Kidney (tissue), 14 donors: Measurements from ENCODE around the gene TNNC1. TPM values are rescaled to one million over a fixed set of nuclear protein-coding genes. Genes with fewer than 3 reads are reported as not detected.
A peak's percentile ranks its signal among the peaks of the same experiment; 100 is the strongest.

Experiments
- DNase-seq, 5 donors: peaks; one replicate each; pipeline ENCODE4 v3.0.0-alpha.2; 2013 to 2020
- FAIRE-seq: peaks from 2 replicates; lab custom pipeline; 2012; peaks lifted over from hg19 to GRCh38; lab: Jason Lieb, UNC
- H3K27ac ChIP-seq, 2 donors: one replicate each; pipeline ENCODE4 v1.7.0; 2013; ENCODE audit warnings: low read depth in 2 of 2, low read length in 2 of 2, inconsistent platforms in 1 of 2
- H3K27me3 ChIP-seq: one replicate; pipeline ENCODE4 v1.7.1; 2013; ENCODE audit warnings: low read length, inconsistent platforms; ENCODE audit not compliant: control insufficient read depth, insufficient read depth
- H3K36me3 ChIP-seq, 3 donors: one replicate each; pipeline versions ENCODE4 v1.7.0 to v1.7.1; 2013; ENCODE audit warnings: low read length in 3 of 3, control low read depth in 1 of 3, inconsistent platforms in 1 of 3; ENCODE audit not compliant: insufficient read depth in 3 of 3, control insufficient read depth in 2 of 3
- H3K4me1 ChIP-seq, 3 donors: one replicate each; pipeline versions ENCODE4 v1.7.0 to v1.7.1; 2013; ENCODE audit warnings: low read length in 3 of 3, inconsistent platforms in 1 of 3, low read depth in 1 of 3; ENCODE audit not compliant: control insufficient read depth in 2 of 3, insufficient read depth in 2 of 3
- H3K4me3 ChIP-seq, 3 donors: one replicate each; pipeline versions ENCODE4 v1.7.0 to v1.8.1; 2013; ENCODE audit warnings: low read length in 3 of 3, control low read depth in 1 of 3, inconsistent platforms in 1 of 3
- H3K9ac ChIP-seq, 3 donors: one replicate each; pipeline versions ENCODE4 v1.7.0 to v1.7.1; 2013; ENCODE audit warnings: low read length in 3 of 3, control low read depth in 1 of 3, inconsistent platforms in 1 of 3
- H3K9me3 ChIP-seq, 3 donors: one replicate each; pipeline versions ENCODE4 v1.7.0 to v1.7.1; 2013; ENCODE audit warnings: low read length in 3 of 3, control low read depth in 1 of 3, inconsistent platforms in 1 of 3; ENCODE audit not compliant: control insufficient read depth in 2 of 3, insufficient read depth in 1 of 3
- intact Hi-C: fragments of 100-400 bp; cut with DNase I; formaldehyde crosslinking; loops from one replicate; pipeline ENCODE4 v1.11.1; 2022
- polyA plus RNA-seq: library from polyadenylated mRNA; stranded (reverse); fragments of 350-450 nt; fragmentation: Illumina TruSeq; extraction: RNeasy Lipid Tissue Mini Kit (QIAGEN cat#74804); gene quantifications from one replicate; pipeline ENCODE4 v1.2.3, GENCODE V29; 2014; ENCODE audit warnings: low read depth, low replicate concordance; ENCODE audit not compliant: insufficient read depth
- total RNA-seq: library from RNA; stranded (reverse); fragmentation: NEBNext Ultra II Directional; extraction: Animal tissue kit (Norgen Biotek cat#: 25700); gene quantifications from one replicate; pipeline ENCODE4 v1.2.1, GENCODE V29; 2021
- TF ChIP-seq, protein P1 (sequence below): IDR thresholded peaks from 3 replicates; pipeline ENCODE4 v1.5.1; 2012; ENCODE audit warnings: mild to moderate bottlenecking, moderate library complexity, borderline replicate concordance; ENCODE audit not compliant: insufficient read depth; ENCODE audit errors: extremely low read depth
- donor health status: control.
- donor health status: control.
- donor health status: control.
- donor health status: control.
- donor health status: control.
- donor health status: DM: yes; HTN: yes; CAD: no.
- donor health status: Normal renal cell carcinoma (clear cell type).

The TNNC1 gene
- total and polyA plus RNA-seq, 2 donors from 2014 or later: 2.2 to 86.6 TPM

DNA sequence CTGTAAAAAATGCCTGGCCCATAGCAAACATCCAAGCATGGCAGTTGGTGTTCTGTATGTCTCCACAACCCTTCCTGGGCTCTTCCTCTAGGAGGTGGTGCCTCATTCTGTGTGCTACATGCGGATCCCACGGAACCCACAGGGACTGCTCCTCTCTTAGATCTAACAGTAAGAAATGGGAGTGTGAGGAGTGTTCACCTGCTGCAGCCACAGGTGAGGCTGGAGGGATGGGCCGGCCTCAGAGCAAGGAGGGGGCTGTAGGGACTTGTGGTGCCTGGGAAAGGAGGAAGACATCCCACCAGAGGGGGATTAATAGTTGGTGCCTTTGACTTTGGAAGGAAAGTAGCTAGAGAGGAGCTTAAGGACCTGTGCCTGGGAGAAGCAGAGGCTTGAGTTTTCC is 31.2 kb downstream of the TNNC1 start:
- no peaks in the 10 kb centered on the region for H3K9me3 ChIP-seq
- intact Hi-C loops: no loop called here
- TF ChIP-seq, protein P1, sequence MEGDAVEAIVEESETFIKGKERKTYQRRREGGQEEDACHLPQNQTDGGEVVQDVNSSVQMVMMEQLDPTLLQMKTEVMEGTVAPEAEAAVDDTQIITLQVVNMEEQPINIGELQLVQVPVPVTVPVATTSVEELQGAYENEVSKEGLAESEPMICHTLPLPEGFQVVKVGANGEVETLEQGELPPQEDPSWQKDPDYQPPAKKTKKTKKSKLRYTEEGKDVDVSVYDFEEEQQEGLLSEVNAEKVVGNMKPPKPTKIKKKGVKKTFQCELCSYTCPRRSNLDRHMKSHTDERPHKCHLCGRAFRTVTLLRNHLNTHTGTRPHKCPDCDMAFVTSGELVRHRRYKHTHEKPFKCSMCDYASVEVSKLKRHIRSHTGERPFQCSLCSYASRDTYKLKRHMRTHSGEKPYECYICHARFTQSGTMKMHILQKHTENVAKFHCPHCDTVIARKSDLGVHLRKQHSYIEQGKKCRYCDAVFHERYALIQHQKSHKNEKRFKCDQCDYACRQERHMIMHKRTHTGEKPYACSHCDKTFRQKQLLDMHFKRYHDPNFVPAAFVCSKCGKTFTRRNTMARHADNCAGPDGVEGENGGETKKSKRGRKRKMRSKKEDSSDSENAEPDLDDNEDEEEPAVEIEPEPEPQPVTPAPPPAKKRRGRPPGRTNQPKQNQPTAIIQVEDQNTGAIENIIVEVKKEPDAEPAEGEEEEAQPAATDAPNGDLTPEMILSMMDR: no peak
- no peaks in the 10 kb centered on the region for H3K27me3 ChIP-seq
- H3K27ac ChIP-seq: no peak overlapping the region
- H3K4me1 ChIP-seq: no peaks in the 10 kb centered on the region
- no peak overlapping the region for H3K4me3 ChIP-seq
- no peak overlapping the region for H3K9ac ChIP-seq
- FAIRE-seq: no peak
- DNase-seq: peak in 1 of 5 donors; percentile 35
- peaks cover 0 to 3% (median 0%) of the 10 kb centered on the region in 3 donors for H3K36me3 ChIP-seq

DNA sequence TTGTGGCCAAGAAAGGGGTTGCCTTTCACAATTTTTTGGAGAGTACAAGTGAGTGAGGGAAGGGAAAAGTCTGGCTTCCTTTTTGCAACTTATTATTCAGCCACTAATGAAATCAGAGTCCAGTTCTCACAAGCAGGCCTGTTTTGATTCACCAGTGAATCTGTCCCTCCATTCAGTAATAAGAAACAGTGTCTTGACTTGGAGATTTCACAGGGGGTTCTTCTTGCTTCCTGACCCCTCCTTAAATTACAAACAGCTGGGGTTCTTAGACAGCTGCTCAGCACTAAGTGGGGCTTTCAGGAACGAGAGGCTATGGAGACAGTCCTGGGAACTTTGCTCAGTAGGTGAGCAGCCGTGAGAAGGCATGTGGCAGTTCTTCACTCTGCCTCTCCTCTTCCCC is 33.5 kb downstream of the TNNC1 start:
- intact Hi-C loops: no loop called here
- H3K36me3 ChIP-seq: peaks cover 0 to 6% (median 0%) of the 10 kb centered on the region in 3 donors
- no peaks in the 10 kb centered on the region for H3K27me3 ChIP-seq
- no peak for FAIRE-seq
- H3K9ac ChIP-seq: no peak overlapping the region
- no peak overlapping the region for H3K4me3 ChIP-seq
- TF ChIP-seq, protein P1: no peak
- H3K4me1 ChIP-seq: no peaks in the 10 kb centered on the region
- no peak for DNase-seq
- no peak overlapping the region for H3K27ac ChIP-seq
- H3K9me3 ChIP-seq: no peaks in the 10 kb centered on the region

DNA sequence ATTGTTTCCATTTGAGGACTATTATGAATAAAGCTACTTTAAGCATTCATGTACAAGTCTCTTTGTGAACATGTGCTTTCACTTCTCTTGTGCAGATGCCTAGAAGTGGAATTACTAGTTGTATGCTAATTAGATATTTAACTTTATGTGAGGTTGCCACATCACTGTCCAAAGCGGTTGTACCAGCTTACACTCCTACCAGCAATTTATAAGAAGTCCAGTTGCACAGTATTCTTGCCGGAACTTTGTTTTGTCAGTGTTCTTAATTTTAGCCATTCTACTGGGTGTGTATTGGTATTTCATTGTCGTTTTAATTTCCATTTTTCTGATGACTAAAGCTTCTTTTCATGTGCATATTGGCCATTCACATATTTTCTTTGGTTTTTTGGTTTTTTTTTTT is 38.0 kb downstream of the TNNC1 start:
- Histone ChIP-seq H3K9ac (no peak overlapping the region), H3K27me3 (no peaks in the 10 kb centered on the region), H3K36me3 (peaks cover 0 to 6% (median 4%) of the 10 kb centered on the region in 3 donors), H3K4me1 (peaks cover 0 to 20% (median 0%) of the 10 kb centered on the region in 3 donors), H3K9me3 (no peaks in the 10 kb centered on the region), H3K4me3 (no peak overlapping the region), H3K27ac (no peak overlapping the region)
- TF ChIP-seq, protein P1: no peak
- intact Hi-C loops: no loop called here
- no peak for DNase-seq
- no peak for FAIRE-seq

DNA sequence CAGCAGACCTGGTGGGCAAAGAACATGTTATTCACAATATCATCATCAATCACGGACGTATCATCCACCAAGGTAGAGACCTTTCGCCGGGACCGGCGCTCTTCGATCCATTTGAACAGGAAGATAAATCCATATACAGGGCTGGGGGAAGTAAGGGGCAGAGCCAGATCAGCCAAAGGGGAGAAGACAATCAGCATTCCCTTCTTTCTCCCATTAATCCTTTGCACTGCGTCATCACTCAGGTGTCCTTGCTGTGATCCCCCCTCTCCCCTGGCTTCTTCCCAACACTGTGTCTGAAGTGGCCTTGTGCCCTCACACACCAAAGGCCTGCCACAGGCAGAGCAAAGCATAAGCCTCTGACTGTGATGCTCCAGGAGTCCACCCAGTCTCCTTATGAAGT is 45.4 kb downstream of the TNNC1 start:
- peak in 1 of 5 donors; percentile 15 for DNase-seq
- no peak for FAIRE-seq
- TF ChIP-seq, protein P1: no peak
- no peaks in the 10 kb centered on the region for H3K27me3 ChIP-seq
- H3K36me3 ChIP-seq: peaks cover 0 to 52% (median 31%) of the 10 kb centered on the region in 3 donors
- H3K4me1 ChIP-seq: peaks cover 6 to 30% (median 14%) of the 10 kb centered on the region in 3 donors
- intact Hi-C loops: no loop called here
- H3K27ac ChIP-seq: no peak overlapping the region
- peak overlapping the region in 2 of 3 donors; percentile 25 to 95 for H3K9ac ChIP-seq
- H3K4me3 ChIP-seq: peak overlapping the region in 2 of 3 donors; percentile 81 to 90
- H3K9me3 ChIP-seq: no peaks in the 10 kb centered on the region
